Mesothelial cell of epicardium (in vitro differentiated cells): ENCODE results near the gene RANBP3. TPM values are rescaled to one million over a fixed set of nuclear protein-coding genes. Genes with fewer than 3 reads are reported as not detected.
A peak's percentile ranks its signal among the peaks of the same experiment; 100 is the strongest.

Experiments used
- DNase-seq, 2 experiments: peaks; one replicate each; pipeline ENCODE4 v3.0.0; 2021; ENCODE audit warnings: low spot score in 2 of 2; ENCODE audit not compliant: unreplicated experiment in 2 of 2
- H3K27ac Mint-ChIP-seq: 2 replicates; pipeline ENCODE4 v1.8.0; 2021; ENCODE audit warnings: mixed read lengths
- H3K27me3 Mint-ChIP-seq: 2 replicates; pipeline ENCODE4 v1.8.0; 2021; ENCODE audit warnings: low read depth, mixed read lengths
- H3K36me3 Mint-ChIP-seq: 2 replicates; pipeline ENCODE4 v1.8.0; 2021; ENCODE audit warnings: mixed read lengths
- H3K4me1 Mint-ChIP-seq: 2 replicates; pipeline ENCODE4 v1.8.0; 2021; ENCODE audit warnings: mixed read lengths
- H3K4me3 Mint-ChIP-seq: 2 replicates; pipeline ENCODE4 v1.8.0; 2021; ENCODE audit warnings: mild to moderate bottlenecking, moderate library complexity, mixed read lengths
- H3K9me3 Mint-ChIP-seq: 2 replicates; pipeline ENCODE4 v1.8.0; 2021; ENCODE audit warnings: mixed read lengths
- CTCF ChIP-seq: fragments of 200-600 bp; sonication (generic); IDR thresholded peaks from one replicate; pipeline ENCODE4 v1.5.0; 2021; ENCODE audit warnings: antibody characterized with exemption; ENCODE audit not compliant: unreplicated experiment
- total RNA-seq: library from RNA; stranded (reverse); gene quantifications from 3 replicates; pipeline ENCODE4 v1.2.1, GENCODE V29; 2021

RANBP3 gene
- total RNA-seq, 1 donor from 2014 or later: 83.3 TPM

DNA sequence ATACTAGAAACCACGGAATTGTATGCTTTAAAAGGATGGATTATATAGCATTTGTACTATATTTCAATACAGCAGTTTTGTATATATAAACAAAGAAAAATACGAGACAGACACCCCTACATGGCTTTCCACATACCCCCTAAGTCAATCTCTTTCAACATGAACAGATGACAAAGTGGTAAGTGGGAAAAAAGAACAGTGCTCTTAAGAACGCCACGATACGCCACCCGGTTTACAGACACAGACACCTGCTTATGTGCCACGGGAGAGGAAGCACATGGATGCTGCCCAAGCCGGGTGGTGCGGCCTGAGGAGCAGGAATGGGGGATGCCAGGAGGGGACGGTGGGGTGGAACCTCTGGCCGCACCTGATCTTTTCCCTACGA lies 55.8 kb downstream of the RANBP3 start:
- Mint-ChIP-seq H3K36me3 (peaks cover 16% of the 10 kb centered on the region), H3K4me3 (no peak overlapping the region), H3K27me3 (no peaks in the 10 kb centered on the region), H3K27ac (no peak overlapping the region), H3K4me1 (no peaks in the 10 kb centered on the region), H3K9me3 (no peaks in the 10 kb centered on the region)
- no peak for DNase-seq
- TF ChIP-seq CTCF: no peak

GRCh38 chr19:5921516-5922160 lies 56.3 kb downstream of the RANBP3 start:
- H3K27ac Mint-ChIP-seq: no peak overlapping the region
- H3K4me1 Mint-ChIP-seq: no peaks in the 10 kb centered on the region
- H3K27me3 Mint-ChIP-seq: no peaks in the 10 kb centered on the region
- no peak for TF ChIP-seq CTCF
- DNase-seq: no peak
- H3K4me3 Mint-ChIP-seq: no peak overlapping the region
- peaks cover 13% of the 10 kb centered on the region for H3K36me3 Mint-ChIP-seq
- H3K9me3 Mint-ChIP-seq: no peaks in the 10 kb centered on the region

DNA sequence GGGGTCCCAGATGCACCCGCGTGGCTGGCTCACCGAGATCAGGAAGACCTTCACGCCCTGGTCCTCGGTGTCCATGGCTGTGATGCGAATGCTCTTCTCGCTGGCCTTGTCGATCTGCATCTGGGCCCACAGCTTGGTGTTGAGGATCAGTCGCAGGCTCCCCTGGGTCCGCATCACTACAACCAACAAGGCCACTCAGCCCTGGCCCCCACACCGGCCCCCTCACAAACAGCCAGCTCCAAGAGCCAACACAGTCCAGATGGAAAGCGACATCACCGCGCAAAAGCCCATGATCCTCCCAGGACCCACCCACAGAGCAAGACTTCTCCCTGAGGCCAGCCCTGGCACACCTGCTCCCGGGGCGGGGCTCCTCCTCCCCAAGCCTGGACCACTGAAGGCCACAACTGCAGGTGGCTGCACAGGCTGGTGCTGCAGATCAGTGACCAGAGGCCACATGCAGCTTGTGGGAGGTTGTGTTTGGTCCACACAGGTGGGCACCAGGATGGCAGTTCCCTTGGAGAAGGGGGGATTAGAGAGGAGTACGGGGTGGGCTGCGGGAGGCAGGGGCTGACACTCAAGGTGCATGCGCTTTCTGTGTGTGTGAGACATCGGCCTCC lies 59.4 kb downstream of the RANBP3 start:
- TF ChIP-seq CTCF: no peak
- no peaks in the 10 kb centered on the region for H3K9me3 Mint-ChIP-seq
- no peak for DNase-seq
- H3K36me3 Mint-ChIP-seq: peaks cover 10% of the 10 kb centered on the region
- no peak overlapping the region for H3K4me3 Mint-ChIP-seq
- no peak overlapping the region for H3K27ac Mint-ChIP-seq
- H3K4me1 Mint-ChIP-seq: peaks cover 17% of the 10 kb centered on the region
- H3K27me3 Mint-ChIP-seq: no peaks in the 10 kb centered on the region

- no peak overlapping the region for H3K27ac Mint-ChIP-seq
- no peak for TF ChIP-seq CTCF
- peaks cover 3% of the 10 kb centered on the region for H3K36me3 Mint-ChIP-seq
- H3K4me3 Mint-ChIP-seq: no peak overlapping the region
- H3K9me3 Mint-ChIP-seq: no peaks in the 10 kb centered on the region
- H3K27me3 Mint-ChIP-seq: no peaks in the 10 kb centered on the region
- DNase-seq: no peak
- H3K4me1 Mint-ChIP-seq: peaks cover 17% of the 10 kb centered on the region
These were observed 60.4 kb downstream of the RANBP3 start for GRCh38 chr19:5917431-5918107.

- H3K4me1 Mint-ChIP-seq: peaks cover 17% of the 10 kb centered on the region
- H3K27ac Mint-ChIP-seq: peak overlapping the region; percentile 75
- H3K9me3 Mint-ChIP-seq: no peaks in the 10 kb centered on the region
- H3K4me3 Mint-ChIP-seq: no peak overlapping the region
- DNase-seq: no peak
- H3K36me3 Mint-ChIP-seq: peaks cover 3% of the 10 kb centered on the region
- no peaks in the 10 kb centered on the region for H3K27me3 Mint-ChIP-seq
- no peak for TF ChIP-seq CTCF
These were observed 61.7 kb downstream of the RANBP3 start for GRCh38 chr19:5916181-5916708.
